HG03439 (cell line): ENCODE results near the gene FRMPD4.

Experiments
- ATAC-seq: cut with Tn5 transposase; IDR thresholded peaks from one replicate; pipeline ENCODE4 v1.9.1; 2021; ENCODE audit warnings: mild to moderate bottlenecking, moderate library complexity; ENCODE audit not compliant: unreplicated experiment

FRMPD4 gene

GRCh38 chrX:12611471-12611870, 473.2 kb downstream of the FRMPD4 start:
- ATAC-seq: peak; percentile 70

- no peak for ATAC-seq
These were observed 476.0 kb downstream of the FRMPD4 start for GRCh38 chrX:12614266-12614665.

GRCh38 chrX:12615061-12615460, 476.8 kb downstream of the FRMPD4 start:
- no peak for ATAC-seq

GRCh38 chrX:12617241-12617640, 479.0 kb downstream of the FRMPD4 start:
- ATAC-seq: no peak

DNA sequence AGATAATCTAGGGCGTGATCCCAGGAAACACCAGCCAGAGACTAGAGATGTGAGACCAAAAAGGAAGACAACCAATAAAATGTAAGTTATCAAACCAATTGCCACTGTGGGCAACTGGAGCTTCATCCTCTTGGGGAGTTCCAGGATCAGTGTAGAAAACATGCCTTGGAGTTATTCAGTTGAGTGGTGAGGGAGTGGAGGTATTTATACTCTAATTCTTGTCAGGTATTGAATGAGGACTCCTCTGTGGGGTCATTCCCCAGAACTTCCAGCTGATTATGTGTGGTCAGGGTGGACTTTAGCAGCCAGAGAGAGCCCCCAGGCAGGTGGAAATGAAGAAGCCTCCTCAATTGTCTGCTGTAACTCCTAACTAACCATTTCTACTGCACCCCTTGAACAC, 509.0 kb downstream of the FRMPD4 start:
- no peak for ATAC-seq

DNA sequence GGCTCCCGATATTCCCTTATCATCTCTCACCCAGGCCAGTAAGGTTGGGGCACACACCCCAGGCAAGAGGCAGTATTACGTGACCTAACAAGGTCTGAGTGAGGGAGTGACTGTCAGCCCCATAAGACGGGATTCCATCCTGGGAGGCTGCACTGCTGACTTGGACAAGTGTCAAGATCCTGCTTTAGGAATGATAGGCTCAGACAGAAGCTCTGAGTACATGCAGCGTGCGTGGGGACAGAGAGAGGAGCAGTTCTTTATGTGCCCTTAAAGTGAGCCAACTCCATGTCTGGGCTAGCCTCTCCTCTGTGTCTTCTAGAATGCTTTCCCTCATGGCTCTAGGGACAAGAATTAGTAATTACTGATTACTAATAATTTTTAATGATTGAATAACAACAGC, 510.7 kb downstream of the FRMPD4 start:
- no peak for ATAC-seq

GRCh38 chrX:12657433-12657832, 519.2 kb downstream of the FRMPD4 start:
- no peak for ATAC-seq

DNA sequence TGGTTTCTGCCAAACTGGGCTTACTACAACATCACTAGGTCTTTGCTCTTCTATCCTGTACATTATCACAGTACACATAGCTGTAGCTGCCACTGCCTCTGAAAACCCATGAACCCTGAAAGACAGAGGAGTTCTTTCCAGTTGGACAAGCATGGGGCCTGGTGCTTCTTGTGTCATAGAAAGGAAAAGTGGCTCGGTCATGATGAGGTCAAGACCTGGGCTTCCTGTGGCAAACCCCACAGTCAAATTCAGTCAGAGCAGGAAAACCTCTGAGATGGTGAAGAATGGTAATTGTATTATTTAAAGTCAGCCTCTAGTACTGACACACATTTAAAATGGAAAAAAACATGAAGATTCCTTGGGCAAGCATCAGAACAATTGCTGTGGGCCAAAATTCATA, 519.6 kb downstream of the FRMPD4 start:
- no peak for ATAC-seq

GRCh38 chrX:12661464-12661863, 523.2 kb downstream of the FRMPD4 start:
- no peak for ATAC-seq

- no peak for ATAC-seq
These were observed 534.3 kb downstream of the FRMPD4 start for GRCh38 chrX:12672367-12673106.

DNA sequence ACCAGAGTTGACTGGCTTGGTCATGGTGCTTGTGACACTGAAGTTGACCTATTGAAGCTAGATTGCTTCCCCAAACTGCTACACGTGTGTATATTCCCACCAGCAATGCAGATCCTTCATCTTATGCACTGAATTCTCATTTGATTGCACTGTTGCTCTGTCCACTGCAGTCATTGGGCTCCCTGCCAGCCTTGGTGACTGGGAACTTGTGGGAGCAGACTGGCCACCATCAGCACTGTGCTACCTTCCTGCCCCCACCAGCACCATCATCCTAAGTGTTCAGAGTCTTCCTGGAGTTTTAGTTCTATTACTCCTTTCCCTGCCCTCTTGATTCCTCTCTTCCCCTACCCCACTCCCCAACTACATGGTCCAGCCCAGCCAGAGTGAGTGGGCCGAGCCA, 535.2 kb downstream of the FRMPD4 start:
- no peak for ATAC-seq

DNA sequence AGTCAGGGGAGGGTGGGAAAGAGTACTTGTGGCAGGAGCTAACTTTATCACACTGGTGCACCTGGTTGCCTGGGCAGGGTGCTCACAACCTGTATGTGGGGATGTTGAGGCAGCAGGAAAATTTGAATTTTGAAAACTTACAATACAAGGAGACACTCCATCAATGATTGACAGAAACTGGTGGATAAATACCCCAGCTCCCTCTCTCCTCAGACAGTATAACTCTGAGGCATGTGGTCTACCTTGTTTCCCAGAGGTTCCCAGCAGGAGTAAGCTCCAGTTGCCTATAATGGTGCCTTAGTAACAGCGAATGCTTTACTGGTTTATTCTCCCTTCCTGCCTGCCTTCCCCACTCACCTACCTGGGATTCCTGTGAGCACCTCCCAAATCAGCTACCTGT, 541.2 kb downstream of the FRMPD4 start:
- no peak for ATAC-seq

DNA sequence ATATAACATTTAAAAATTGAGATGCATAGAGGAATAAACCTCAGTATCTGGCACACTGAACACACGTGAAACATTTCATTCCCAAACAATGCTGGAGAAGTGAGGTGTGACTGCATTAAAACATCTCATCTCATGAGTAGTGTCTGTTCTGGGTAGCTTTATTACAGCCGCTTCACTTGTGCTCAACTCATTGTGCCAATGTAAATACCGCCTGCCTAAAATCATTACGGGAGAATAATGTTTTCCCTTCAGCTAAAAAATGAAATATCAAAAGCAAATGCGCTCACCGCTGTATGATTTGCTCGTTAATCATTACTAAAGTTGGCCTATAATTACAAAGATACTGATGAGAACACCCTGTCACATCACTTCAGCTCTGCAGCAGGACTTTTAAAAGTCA, 542.8 kb downstream of the FRMPD4 start:
- no peak for ATAC-seq

GRCh38 chrX:12685541-12685940, 547.3 kb downstream of the FRMPD4 start:
- no peak for ATAC-seq

GRCh38 chrX:12686331-12686730, 548.1 kb downstream of the FRMPD4 start:
- ATAC-seq: no peak

- ATAC-seq: no peak
These were observed 552.4 kb downstream of the FRMPD4 start for GRCh38 chrX:12690646-12691045.

- no peak for ATAC-seq
These were observed 555.5 kb downstream of the FRMPD4 start for GRCh38 chrX:12693754-12694153.

DNA sequence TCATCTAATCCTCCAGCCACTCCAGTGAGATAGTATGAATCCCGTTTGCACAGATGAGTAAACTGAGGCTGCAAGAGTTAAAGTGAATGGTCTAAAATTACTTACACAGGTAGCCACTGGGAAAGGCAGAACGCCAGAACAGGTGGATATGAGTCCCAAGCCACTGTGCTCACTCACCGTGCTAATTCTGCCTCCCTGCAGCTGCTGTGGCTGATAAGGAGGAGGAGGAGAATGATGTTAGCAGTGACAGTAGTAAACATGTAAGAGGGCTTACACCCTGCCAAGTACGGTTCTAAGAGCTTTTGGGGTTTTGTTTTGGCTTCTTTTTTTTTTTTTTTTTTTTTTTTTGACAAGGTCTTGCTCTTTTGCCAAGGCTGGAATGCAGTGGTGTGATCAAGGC, 562.5 kb downstream of the FRMPD4 start:
- no peak for ATAC-seq

DNA sequence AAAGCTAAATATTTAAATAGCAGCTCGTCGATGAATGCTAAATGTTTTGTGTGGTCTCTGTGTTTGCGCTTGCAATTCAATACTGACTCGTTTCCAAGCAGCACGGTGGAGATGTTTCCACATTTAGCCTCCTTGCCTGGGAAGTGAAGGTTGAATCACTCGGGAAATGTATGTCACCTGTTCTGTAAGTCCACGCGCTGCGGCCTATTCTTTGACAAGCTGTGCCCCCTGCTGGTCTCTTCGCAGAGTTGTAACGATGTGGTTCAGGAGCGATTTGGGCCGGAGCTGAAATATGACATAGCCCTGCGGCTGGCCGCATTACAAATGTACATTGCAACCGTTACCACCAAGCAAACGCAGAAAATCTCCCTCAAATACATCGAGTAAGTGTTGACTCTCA, 563.4 kb downstream of the FRMPD4 start:
- ATAC-seq: no peak

- no peak for ATAC-seq
These were observed 564.3 kb downstream of the FRMPD4 start for GRCh38 chrX:12702509-12703091.

DNA sequence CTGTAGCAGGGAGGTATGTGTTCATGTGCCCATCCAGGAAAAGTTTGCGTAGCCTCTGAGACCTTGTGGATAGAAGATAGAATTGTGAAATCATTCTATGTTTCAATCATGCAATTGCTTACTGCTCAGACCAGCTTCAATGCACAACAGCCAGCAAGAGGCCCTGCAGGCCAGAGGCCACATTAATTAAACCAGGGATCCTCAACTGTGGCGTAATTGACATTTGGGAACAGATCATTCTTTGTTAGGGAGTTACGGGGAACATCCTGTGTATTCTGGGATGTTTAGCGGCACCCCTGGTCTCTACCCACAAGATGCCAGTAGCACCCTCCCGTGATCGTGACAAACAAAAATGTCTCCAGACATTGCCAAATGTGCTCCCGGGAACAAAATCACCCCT, 566.4 kb downstream of the FRMPD4 start:
- no peak for ATAC-seq

- no peak for ATAC-seq
These were observed 570.8 kb downstream of the FRMPD4 start for GRCh38 chrX:12709047-12709446.
